K562 (cell line): ENCODE results near the gene THADA. TPM values are rescaled to one million over a fixed set of nuclear protein-coding genes. Genes with fewer than 3 reads are reported as not detected.

ENCODE experiments used
- ATAC-seq: fragments of 200-7000 bp; cut with Tn5 transposase; 3 replicates; pipeline ENCODE4 v1.9.1; 2020; ENCODE audit warnings: moderate library complexity
- BruUV-seq: library from RNA; stranded (reverse); fragments of 400-500 nt; replicated peaks from 2 replicates; lab custom pipeline; 2021; lab: Mats Ljungman, UMichigan
- CTCF ChIA-PET: fragments of 300-600 bp; formaldehyde crosslinking; extraction: SDS; loops from one replicate; lab custom pipeline; 2021; ENCODE audit warnings: low intra/inter-chr PET ratio; lab: Yijun Ruan, JAX
- POLR2A ChIA-PET: fragments of 300-600, 350-650 bp; sonication (Branson Sonifier 250); formaldehyde crosslinking; extraction: SDS; loops from one replicate; lab custom pipeline; 2021; ENCODE audit warnings: antibody characterized with exemption, inconsistent platforms; lab: Yijun Ruan, JAX
- DNase-seq, 4 experiments: peaks; one replicate each; pipeline versions ENCODE4 v3.0.0 to v3.0.0-alpha.2; 2011 to 2018; ENCODE audit warnings: low spot score in 3 of 4, mixed read lengths in 3 of 4; ENCODE audit errors: extremely low read depth in 1 of 4
- FAIRE-seq: peaks from 2 replicates; lab custom pipeline; 2011; peaks lifted over from hg19 to GRCh38; lab: Jason Lieb, UNC
- H2AFZ ChIP-seq: 2 replicates; pipeline ENCODE4 v1.6.0; 2011; ENCODE audit warnings: low read depth, low read length, control low read depth, inconsistent platforms
- H3K27ac ChIP-seq: fragments of 200-600 bp; 3 replicates; pipeline ENCODE4 v1.8.0; 2011; ENCODE audit warnings: low read depth, mild to moderate bottlenecking, control low read depth, inconsistent platforms, low read length, moderate library complexity, mixed read lengths; ENCODE audit errors: extremely low read depth
- H3K27me3 ChIP-seq, 2 experiments: fragments of 300-600 bp in 1 of 2; 2 replicates in 1 of 2; 3 replicates in 1 of 2; pipeline versions ENCODE4 v1.6.0 to v1.8.0; 2011; ENCODE audit warnings: inconsistent platforms in 2 of 2, low read length in 2 of 2, mild to moderate bottlenecking in 1 of 2, mixed read lengths in 1 of 2, moderate library complexity in 1 of 2; ENCODE audit not compliant: control insufficient read depth in 2 of 2, insufficient read depth in 2 of 2
- H3K36me3 ChIP-seq: fragments of 300-600 bp; 3 replicates; pipeline ENCODE4 v1.8.0; 2011; ENCODE audit warnings: mild to moderate bottlenecking, low read length, inconsistent platforms; ENCODE audit not compliant: control insufficient read depth, insufficient read depth
- H3K4me1 ChIP-seq, 2 experiments: fragments of 200-600 bp in 1 of 2; replicated peaks in 1 of 2; 2 replicates in 1 of 2; 3 replicates in 1 of 2; pipeline versions ENCODE4 v1.5.1 to v1.8.0; 2011; ENCODE audit warnings: inconsistent platforms in 2 of 2, low read length in 2 of 2, mild to moderate bottlenecking in 1 of 2, mixed read lengths in 1 of 2, moderate library complexity in 1 of 2; ENCODE audit not compliant: control insufficient read depth in 2 of 2, insufficient read depth in 2 of 2
- H3K4me2 ChIP-seq: 2 replicates; pipeline ENCODE4 v1.6.1; 2011; ENCODE audit warnings: low read length, control low read depth, inconsistent platforms, mixed read lengths; ENCODE audit not compliant: insufficient read depth
- H3K4me3 ChIP-seq: fragments of 200-600 bp; sonication (generic), shearing (Covaris generic); 2 replicates; pipeline ENCODE4 v1.5.1; 2016; ENCODE audit warnings: control low read depth, inconsistent platforms
- H3K79me2 ChIP-seq: fragments of 200-600 bp; 3 replicates; pipeline ENCODE4 v1.8.0; 2011; ENCODE audit warnings: low read length, inconsistent platforms; ENCODE audit not compliant: control insufficient read depth, insufficient read depth
- H3K9ac ChIP-seq, 2 experiments: 2 replicates each; pipeline versions ENCODE4 v1.6.0 to v1.6.1; 2011; ENCODE audit warnings: low read depth in 2 of 2, low read length in 2 of 2, control low read depth in 1 of 2, inconsistent platforms in 1 of 2, mild to moderate bottlenecking in 1 of 2, mixed read lengths in 1 of 2; ENCODE audit not compliant: insufficient read depth in 1 of 2
- H3K9me1 ChIP-seq: one replicate; pipeline ENCODE4 v1.6.0; 2011; ENCODE audit warnings: inconsistent platforms, mild to moderate bottlenecking, low read length, moderate library complexity; ENCODE audit not compliant: control insufficient read depth, insufficient read depth
- H3K9me3 ChIP-seq: replicated peaks from 2 replicates; pipeline ENCODE4 v1.5.1; 2011; ENCODE audit warnings: low read depth, low read length, inconsistent platforms; ENCODE audit not compliant: control insufficient read depth, insufficient read depth
- H4K20me1 ChIP-seq: replicated peaks from 2 replicates; pipeline ENCODE4 v1.6.1; 2011; ENCODE audit warnings: low read length, inconsistent platforms, mixed read lengths; ENCODE audit not compliant: control insufficient read depth, insufficient read depth
- C11orf30 ChIP-seq: fragments of 450-650 bp; IDR thresholded peaks from 2 replicates; pipeline ENCODE4 v1.6.1; 2016; ENCODE audit warnings: low read depth, mild to moderate bottlenecking
- CHCHD3 ChIP-seq: fragments of 250-450 bp; sonication (Bioruptor Pico); IDR thresholded peaks from 2 replicates; pipeline ENCODE4 v2.1.2; 2022; ENCODE audit warnings: mild to moderate bottlenecking
- FUS ChIP-seq: fragments of 200-400 bp; formaldehyde crosslinking; optimal IDR thresholded peaks from 2 replicates; pipeline ENCODE3; 2017; ENCODE audit warnings: low read depth, low read length
- HDAC3 ChIP-seq: fragments of 450-650 bp; IDR thresholded peaks from 2 replicates; pipeline ENCODE4 v1.6.1; 2018; ENCODE audit warnings: borderline replicate concordance, mild to moderate bottlenecking, moderate library complexity; ENCODE audit not compliant: partially characterized antibody
- KLF1 ChIP-seq: fragments of 450-650 bp; IDR thresholded peaks from 2 replicates; pipeline ENCODE4 v1.6.1; 2016; ENCODE audit warnings: missing genetic modification characterization, missing compliant biosample characterization
- MEF2D ChIP-seq: conservative IDR thresholded peaks from 2 replicates; pipeline ENCODE4 v1.6.1; 2016; ENCODE audit warnings: low read depth, missing genetic modification characterization, missing compliant biosample characterization
- NFXL1 ChIP-seq: fragments of 450-650 bp; formaldehyde crosslinking; IDR thresholded peaks from 2 replicates; pipeline ENCODE4 v1.4.0; 2021; ENCODE audit warnings: mild to moderate bottlenecking
- NR1H2 ChIP-seq: sonication (generic); formaldehyde crosslinking; IDR thresholded peaks from 2 replicates; pipeline ENCODE4 v1.4.0; 2020; ENCODE audit warnings: mild to moderate bottlenecking, missing genetic modification reagents
- POLR2AphosphoS2 ChIP-seq: IDR thresholded peaks from 2 replicates; pipeline ENCODE4 v1.6.1; 2012; ENCODE audit warnings: low read length, improper control_type of control experiment
- TAL1 ChIP-seq: fragments of 450-650 bp; IDR thresholded peaks from 2 replicates; pipeline ENCODE4 v1.6.1; 2016; ENCODE audit warnings: mild to moderate bottlenecking
- TEAD1 ChIP-seq, 2 experiments: fragments of 450-650 bp in 1 of 2; sonication (generic) in 1 of 2; formaldehyde crosslinking; IDR thresholded peaks; 2 replicates each; pipeline versions ENCODE4 v1.4.0 to v1.8.0; 2020 to 2022; ENCODE audit warnings: mild to moderate bottlenecking in 2 of 2, missing genetic modification reagents in 1 of 2
- ZBTB7A ChIP-seq: IDR thresholded peaks from 2 replicates; pipeline ENCODE4 v1.6.1; 2011; ENCODE audit warnings: low read depth, mild to moderate bottlenecking, low read length, moderate library complexity, borderline replicate concordance; ENCODE audit not compliant: control insufficient read depth
- ZNF197 ChIP-seq: fragments of 200-800 bp; sonication (Bioruptor generic); IDR thresholded peaks from 2 replicates; pipeline ENCODE4 v1.6.1; 2016; ENCODE audit warnings: low read depth, missing genetic modification characterization, missing compliant biosample characterization
- ZNF217 ChIP-seq: sonication (generic); formaldehyde crosslinking; IDR thresholded peaks from 2 replicates; pipeline ENCODE4 v1.8.0; 2022; ENCODE audit warnings: mild to moderate bottlenecking, missing genetic modification reagents
- WGBS: fragments of 100-300 bp; shearing (Covaris generic); methylation state at CpG from one replicate; pipeline ENCODE4 v1.1.6; 2016; ENCODE audit warnings: low coverage, mixed read lengths; ENCODE audit not compliant: insufficient coverage; ENCODE audit errors: missing lambda C conversion rate; 5-methylcytosine and 5-hydroxymethylcytosine counted together
- in situ Hi-C: fragments of 300-500 bp; cut with MboI; formaldehyde crosslinking; loops from 4 replicates; pipeline ENCODE4 v1.15.0; 2018; ENCODE audit warnings: inconsistent platforms, mixed read lengths
- intact Hi-C: fragments of 100-400 bp; cut with micrococcal nuclease; formaldehyde crosslinking; loops from 2 replicates; pipeline ENCODE4 v1.14.2; 2022
- polyA plus RNA-seq, 8 experiments: library from polyadenylated mRNA; depleted of rRNA in 4 of 8; stranded (reverse) in 5 of 8; unstranded in 3 of 8; fragments of >200 nt; fragmentation: Nextera tagmentation in 2 of 8; fragmentation: Illumina TruSeq in 1 of 8; extraction: Ambion mirVana in 2 of 8; extraction: Trizol in 1 of 8; gene quantifications; 2 replicates each; pipeline versions ENCODE4 v1.2.1 to v1.2.3, GENCODE V29; 2011 to 2014; ENCODE audit warnings: inconsistent platforms in 1 of 8, missing spikeins in 1 of 8
- total RNA-seq, 7 experiments: library from RNA; depleted of rRNA in 6 of 7; stranded (reverse); fragments of >200 nt in 6 of 7; fragmentation: Illumina TruSeq in 2 of 7; extraction: Trizol in 2 of 7; gene quantifications; 2 replicates each; pipeline versions ENCODE4 v1.2.1 to v1.2.3, GENCODE V29; 2011 to 2021; ENCODE audit warnings: low replicate concordance in 1 of 7
- TF ChIP-seq, protein P1 (sequence below): sonication (generic); formaldehyde crosslinking; IDR thresholded peaks from 2 replicates; pipeline ENCODE4 v1.9.0; 2022; ENCODE audit warnings: mild to moderate bottlenecking, missing genetic modification reagents
- TF ChIP-seq, protein P2 (sequence below): fragments of 450-650 bp; IDR thresholded peaks from 2 replicates; pipeline ENCODE4 v1.6.1; 2016; ENCODE audit warnings: antibody characterized with exemption
- TF ChIP-seq, protein P3 (sequence below): fragments of 250-450 bp; sonication (Bioruptor Pico); IDR thresholded peaks from 2 replicates; pipeline ENCODE4 v1.5.1; 2021; ENCODE audit warnings: mild to moderate bottlenecking

Gene THADA
- total and polyA plus RNA-seq, 9 of the 15 experiments (the other 6 are each of a cell fraction or from before 2014, with no cell fraction given): 17.8 to 34.7 (median 31.9) TPM

DNA sequence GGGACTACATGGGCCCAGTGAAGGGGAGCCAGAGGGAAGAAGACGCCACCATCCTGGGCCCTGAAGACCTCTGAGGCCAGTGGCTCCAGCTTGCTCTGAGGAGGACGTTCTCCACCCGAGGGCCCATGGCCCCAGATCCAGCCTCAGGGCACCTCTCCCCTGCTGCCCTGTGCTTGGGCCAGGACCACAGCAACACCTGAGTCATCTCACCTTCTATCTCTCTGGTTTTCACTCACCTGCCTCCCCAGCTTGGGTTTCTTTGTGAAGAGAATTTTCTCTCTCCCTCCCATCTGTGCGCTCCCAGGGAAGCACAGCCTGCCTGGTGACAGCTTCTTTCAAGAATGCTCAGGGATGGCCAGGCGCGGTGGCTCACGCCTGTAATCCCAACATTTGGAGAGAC, 389.2 kb downstream of the THADA start (continued):
- no peak for TF ChIP-seq MEF2D (tag)
- TF ChIP-seq, protein P1, sequence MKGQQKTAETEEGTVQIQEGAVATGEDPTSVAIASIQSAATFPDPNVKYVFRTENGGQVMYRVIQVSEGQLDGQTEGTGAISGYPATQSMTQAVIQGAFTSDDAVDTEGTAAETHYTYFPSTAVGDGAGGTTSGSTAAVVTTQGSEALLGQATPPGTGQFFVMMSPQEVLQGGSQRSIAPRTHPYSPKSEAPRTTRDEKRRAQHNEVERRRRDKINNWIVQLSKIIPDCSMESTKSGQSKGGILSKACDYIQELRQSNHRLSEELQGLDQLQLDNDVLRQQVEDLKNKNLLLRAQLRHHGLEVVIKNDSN (CRISPR knock-in tag): no peak
- no peak for TF ChIP-seq TEAD1 (CRISPR knock-in tag; IDR thresholded peaks at IDR 0.05)
- TF ChIP-seq HDAC3: no peak
- TF ChIP-seq, protein P2, sequence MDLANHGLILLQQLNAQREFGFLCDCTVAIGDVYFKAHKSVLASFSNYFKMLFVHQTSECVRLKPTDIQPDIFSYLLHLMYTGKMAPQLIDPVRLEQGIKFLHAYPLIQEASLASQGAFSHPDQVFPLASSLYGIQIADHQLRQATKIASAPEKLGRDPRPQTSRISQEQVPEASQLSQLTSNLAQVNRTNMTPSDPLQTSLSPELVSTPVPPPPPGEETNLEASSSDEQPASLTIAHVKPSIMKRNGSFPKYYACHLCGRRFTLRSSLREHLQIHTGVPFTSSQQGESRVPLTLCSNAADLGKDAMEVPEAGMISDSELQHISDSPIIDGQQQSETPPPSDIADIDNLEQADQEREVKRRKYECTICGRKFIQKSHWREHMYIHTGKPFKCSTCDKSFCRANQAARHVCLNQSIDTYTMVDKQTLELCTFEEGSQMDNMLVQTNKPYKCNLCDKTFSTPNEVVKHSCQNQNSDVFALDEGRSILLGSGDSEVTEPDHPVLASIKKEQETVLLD: no peak

DNA sequence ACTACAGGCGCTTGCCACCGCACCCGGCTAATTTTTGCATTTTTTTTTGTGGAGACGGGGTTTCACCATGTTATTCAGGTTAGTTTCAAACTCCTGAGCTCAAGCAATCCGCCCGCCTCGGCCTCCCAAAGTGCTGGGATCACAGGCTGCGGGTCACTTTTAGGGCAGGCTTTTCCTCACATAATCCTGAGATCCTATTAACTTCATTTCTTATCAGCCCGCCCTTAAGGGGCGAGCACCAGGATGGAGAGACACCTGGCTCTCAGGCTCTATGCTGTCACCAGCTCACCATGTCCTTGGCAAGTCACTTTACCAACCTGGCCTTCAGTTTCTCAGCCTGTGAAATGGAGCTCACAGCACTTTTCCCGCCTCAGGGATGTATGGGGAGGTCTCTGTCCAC, 392.5 kb downstream of the THADA start:
- in situ Hi-C loops: no loop called here
- WGBS: 76% methylated on average over 10 of the region's 11 CpGs
- POLR2A ChIA-PET: interaction anchor here (1.4 to 2.3 kb wide), 2 partner anchors 16 to 19 kb away, joined by 4 to 8 read pairs; no protein-coding TSS in a partner anchor
- BruUV-seq: no TSS peak
- ATAC-seq (no peak), FAIRE-seq (no peak), DNase-seq (no peak)
- CTCF ChIA-PET: no interaction called here
- Histone ChIP-seq H3K36me3 (no peaks in the 10 kb centered on the region), H3K27me3 (no peaks in the 10 kb centered on the region), H4K20me1 (no peaks in the 10 kb centered on the region), H3K4me2 (no peak overlapping the region), H3K4me1 (peaks cover 0 to 20% of the 10 kb centered on the region in 2 experiments; a peak in 2 of 5 replicates), H3K79me2 (no peaks in the 10 kb centered on the region), H3K4me3 (no peak overlapping the region), H3K27ac (no peak overlapping the region), H3K9me3 (no peaks in the 10 kb centered on the region), H3K9me1 (no peaks in the 10 kb centered on the region), H2AFZ (no peak overlapping the region), H3K9ac (no peak overlapping the region)
- TF ChIP-seq KLF1 (no peak), TAL1 (no peak), C11orf30 (no peak), ZBTB7A (no peak), NR1H2 (CRISPR knock-in tag) (no peak), NFXL1 (CRISPR knock-in tag) (no peak), ZNF217 (no peak), CHCHD3 (no peak), HDAC3 (no peak), ZNF197 (no peak), FUS (no peak), POLR2AphosphoS2 (no peak)
- TF ChIP-seq, protein P3, sequence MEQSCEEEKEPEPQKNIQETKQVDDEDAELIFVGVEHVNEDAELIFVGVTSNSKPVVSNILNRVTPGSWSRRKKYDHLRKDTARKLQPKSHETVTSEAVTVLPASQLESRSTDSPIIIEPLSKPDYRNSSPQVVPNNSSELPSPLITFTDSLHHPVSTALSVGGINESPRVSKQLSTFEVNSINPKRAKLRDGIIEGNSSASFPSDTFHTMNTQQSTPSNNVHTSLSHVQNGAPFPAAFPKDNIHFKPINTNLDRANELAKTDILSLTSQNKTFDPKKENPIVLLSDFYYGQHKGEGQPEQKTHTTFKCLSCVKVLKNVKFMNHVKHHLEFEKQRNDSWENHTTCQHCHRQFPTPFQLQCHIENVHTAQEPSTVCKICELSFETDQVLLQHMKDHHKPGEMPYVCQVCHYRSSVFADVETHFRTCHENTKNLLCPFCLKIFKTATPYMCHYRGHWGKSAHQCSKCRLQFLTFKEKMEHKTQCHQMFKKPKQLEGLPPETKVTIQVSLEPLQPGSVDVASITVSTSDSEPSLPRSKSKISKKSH (CRISPR knock-in tag): no peak
- intact Hi-C loops: no loop called here
